Neural progenitor cell (in vitro differentiated cells): ENCODE results near the gene CEP128. TPM values are rescaled to one million over a fixed set of nuclear protein-coding genes. Genes with fewer than 3 reads are reported as not detected.

ENCODE experiments used
- DNase-seq: peaks from one replicate; pipeline ENCODE4 v3.0.0-alpha.2; 2016; ENCODE audit warnings: low spot score
- H2AFZ ChIP-seq: fragments of 200-600 bp; sonication (generic); replicated peaks from 2 replicates; pipeline ENCODE4 v1.6.1; 2016; ENCODE audit warnings: antibody characterized with exemption
- H3F3A ChIP-seq: fragments of 200-600 bp; sonication (generic); 2 replicates; pipeline ENCODE4 v1.6.1; 2016; ENCODE audit warnings: antibody characterized with exemption, low read depth
- H3K27ac ChIP-seq: fragments of 200-600 bp; sonication (generic); 2 replicates; pipeline ENCODE4 v1.5.1; 2016; ENCODE audit warnings: mild to moderate bottlenecking
- H3K27me3 ChIP-seq: fragments of 200-600 bp; sonication (generic); 2 replicates; pipeline ENCODE4 v1.6.1; 2016; ENCODE audit warnings: mild to moderate bottlenecking, moderate library complexity
- H3K36me3 ChIP-seq: fragments of 200-600 bp; sonication (generic); 2 replicates; pipeline ENCODE4 v1.5.1; 2016
- H3K4me1 ChIP-seq: fragments of 200-600 bp; sonication (generic); 2 replicates; pipeline ENCODE4 v1.6.1; 2016; ENCODE audit warnings: mixed run types
- H3K4me2 ChIP-seq: fragments of 200-600 bp; sonication (generic); 2 replicates; pipeline ENCODE4 v1.6.1; 2016
- H3K4me3 ChIP-seq: fragments of 200-600 bp; sonication (generic); 2 replicates; pipeline ENCODE4 v1.5.1; 2016
- H3K79me2 ChIP-seq: fragments of 200-600 bp; sonication (generic); 2 replicates; pipeline ENCODE4 v1.6.1; 2016; ENCODE audit warnings: low read depth
- H3K9ac ChIP-seq: fragments of 200-600 bp; sonication (generic); 2 replicates; pipeline ENCODE4 v1.6.1; 2016
- H3K9me3 ChIP-seq: fragments of 200-600 bp; sonication (generic); 2 replicates; pipeline ENCODE4 v1.5.1; 2016; ENCODE audit warnings: low read depth
- H4K20me1 ChIP-seq: fragments of 200-600 bp; sonication (generic); 2 replicates; pipeline ENCODE4 v1.6.1; 2016; ENCODE audit warnings: low read depth
- H3K27ac Mint-ChIP-seq: 3 replicates; pipeline ENCODE4 v1.8.0; 2021; ENCODE audit warnings: mixed read lengths
- H3K27me3 Mint-ChIP-seq: 2 replicates; pipeline ENCODE4 v1.8.0; 2022; ENCODE audit warnings: low read depth, mild to moderate bottlenecking, inconsistent platforms, moderate library complexity, mixed read lengths; ENCODE audit not compliant: insufficient read depth
- H3K36me3 Mint-ChIP-seq: 3 replicates; pipeline ENCODE4 v1.8.0; 2021; ENCODE audit warnings: mixed read lengths
- H3K4me1 Mint-ChIP-seq: 3 replicates; pipeline ENCODE4 v1.8.0; 2021; ENCODE audit warnings: mixed read lengths
- H3K4me3 Mint-ChIP-seq: 3 replicates; pipeline ENCODE4 v1.8.0; 2021; ENCODE audit warnings: mild to moderate bottlenecking, moderate library complexity, mixed read lengths
- H3K9me3 Mint-ChIP-seq: 3 replicates; pipeline ENCODE4 v1.8.0; 2020; ENCODE audit warnings: mixed read lengths
- EZH2 ChIP-seq: fragments of 200-600 bp; sonication (generic); IDR thresholded peaks from 2 replicates; pipeline ENCODE4 v1.6.1; 2017; ENCODE audit warnings: antibody characterized with exemption, mild to moderate bottlenecking, moderate library complexity
- EZH2phosphoT487 ChIP-seq: fragments of 200-600 bp; sonication (generic); IDR thresholded peaks from 2 replicates; pipeline ENCODE4 v1.6.1; 2017; ENCODE audit warnings: antibody characterized with exemption
- total RNA-seq: library from RNA; depleted of rRNA; stranded (reverse); fragments of >200 nt; gene quantifications from 2 replicates; pipeline ENCODE4 v1.2.3, GENCODE V29; 2015; ENCODE audit warnings: low replicate concordance
- TF ChIP-seq, protein P1 (sequence below): fragments of 200-600 bp; sonication (generic); IDR thresholded peaks from 2 replicates; pipeline ENCODE4 v1.5.1; 2017; ENCODE audit warnings: antibody characterized with exemption, mild to moderate bottlenecking

Gene CEP128
- total RNA-seq, 1 donor from 2014 or later: 12.1 TPM

DNA sequence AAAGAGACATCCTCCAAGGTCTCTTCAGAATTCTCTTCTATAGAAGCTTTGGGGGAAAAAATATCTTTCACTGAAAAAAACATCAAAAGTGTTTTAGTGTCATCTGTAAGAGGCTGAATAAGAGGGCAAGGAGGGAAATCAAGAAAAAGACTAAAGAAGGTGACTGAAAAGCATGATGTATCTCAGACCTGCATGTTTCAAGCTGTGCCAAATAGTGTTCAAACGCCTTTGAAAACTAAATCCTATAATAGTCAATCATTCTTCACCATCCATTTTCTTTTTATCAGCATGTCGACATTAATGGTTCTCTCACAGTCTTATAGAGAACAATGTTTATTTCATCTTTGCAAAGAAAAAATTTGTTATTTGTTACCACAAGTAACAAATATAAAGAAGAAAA lies 94.5 kb downstream of the CEP128 start:
- H3K4me3 ChIP-seq: no peak overlapping the region
- H3K4me3 Mint-ChIP-seq: no peak overlapping the region

GRCh38 chr14:80845856-80846255 lies 95.7 kb downstream of the CEP128 start:
- no peaks in the 10 kb centered on the region for H3F3A ChIP-seq
- no peaks in the 10 kb centered on the region for H3K9me3 ChIP-seq
- no peaks in the 10 kb centered on the region for H3K9me3 Mint-ChIP-seq
- H3K4me1 Mint-ChIP-seq: peaks cover 6% of the 10 kb centered on the region
- no peak for DNase-seq
- H3K4me3 ChIP-seq: no peak overlapping the region
- no peak overlapping the region for H2AFZ ChIP-seq
- H3K4me3 Mint-ChIP-seq: no peak overlapping the region
- H3K36me3 ChIP-seq: no peaks in the 10 kb centered on the region
- H3K27me3 Mint-ChIP-seq: no peaks in the 10 kb centered on the region
- H3K27me3 ChIP-seq: no peaks in the 10 kb centered on the region
- H3K27ac ChIP-seq: no peak overlapping the region
- no peak overlapping the region for H3K9ac ChIP-seq
- H3K36me3 Mint-ChIP-seq: no peaks in the 10 kb centered on the region
- H3K79me2 ChIP-seq: no peaks in the 10 kb centered on the region
- H3K4me2 ChIP-seq: no peak overlapping the region
- H3K4me1 ChIP-seq: peaks cover 3% of the 10 kb centered on the region
- H3K27ac Mint-ChIP-seq: no peak overlapping the region
- no peaks in the 10 kb centered on the region for H4K20me1 ChIP-seq
- TF ChIP-seq EZH2 (no peak), EZH2phosphoT487 (no peak)
- TF ChIP-seq, protein P1, sequence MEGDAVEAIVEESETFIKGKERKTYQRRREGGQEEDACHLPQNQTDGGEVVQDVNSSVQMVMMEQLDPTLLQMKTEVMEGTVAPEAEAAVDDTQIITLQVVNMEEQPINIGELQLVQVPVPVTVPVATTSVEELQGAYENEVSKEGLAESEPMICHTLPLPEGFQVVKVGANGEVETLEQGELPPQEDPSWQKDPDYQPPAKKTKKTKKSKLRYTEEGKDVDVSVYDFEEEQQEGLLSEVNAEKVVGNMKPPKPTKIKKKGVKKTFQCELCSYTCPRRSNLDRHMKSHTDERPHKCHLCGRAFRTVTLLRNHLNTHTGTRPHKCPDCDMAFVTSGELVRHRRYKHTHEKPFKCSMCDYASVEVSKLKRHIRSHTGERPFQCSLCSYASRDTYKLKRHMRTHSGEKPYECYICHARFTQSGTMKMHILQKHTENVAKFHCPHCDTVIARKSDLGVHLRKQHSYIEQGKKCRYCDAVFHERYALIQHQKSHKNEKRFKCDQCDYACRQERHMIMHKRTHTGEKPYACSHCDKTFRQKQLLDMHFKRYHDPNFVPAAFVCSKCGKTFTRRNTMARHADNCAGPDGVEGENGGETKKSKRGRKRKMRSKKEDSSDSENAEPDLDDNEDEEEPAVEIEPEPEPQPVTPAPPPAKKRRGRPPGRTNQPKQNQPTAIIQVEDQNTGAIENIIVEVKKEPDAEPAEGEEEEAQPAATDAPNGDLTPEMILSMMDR: no peak

More for the DNA sequence above, 94.5 kb downstream of the CEP128 start:
- H3K4me2 ChIP-seq: no peak overlapping the region
- peaks cover 6% of the 10 kb centered on the region for H3K4me1 Mint-ChIP-seq
- no peaks in the 10 kb centered on the region for H3K27me3 Mint-ChIP-seq
- H3K27ac ChIP-seq: no peak overlapping the region
- H3K9me3 Mint-ChIP-seq: no peaks in the 10 kb centered on the region
- H3K4me1 ChIP-seq: peaks cover 3% of the 10 kb centered on the region
- H3K36me3 ChIP-seq: no peaks in the 10 kb centered on the region
- no peak for TF ChIP-seq EZH2phosphoT487
- TF ChIP-seq, protein P1: no peak
- TF ChIP-seq EZH2: no peak
- no peaks in the 10 kb centered on the region for H3K9me3 ChIP-seq
- no peak for DNase-seq
- no peaks in the 10 kb centered on the region for H4K20me1 ChIP-seq
- H2AFZ ChIP-seq: no peak overlapping the region
- no peak overlapping the region for H3K27ac Mint-ChIP-seq
- no peaks in the 10 kb centered on the region for H3K36me3 Mint-ChIP-seq
- no peaks in the 10 kb centered on the region for H3K79me2 ChIP-seq
- no peak overlapping the region for H3K9ac ChIP-seq
- H3K27me3 ChIP-seq: no peaks in the 10 kb centered on the region
- no peaks in the 10 kb centered on the region for H3F3A ChIP-seq

DNA sequence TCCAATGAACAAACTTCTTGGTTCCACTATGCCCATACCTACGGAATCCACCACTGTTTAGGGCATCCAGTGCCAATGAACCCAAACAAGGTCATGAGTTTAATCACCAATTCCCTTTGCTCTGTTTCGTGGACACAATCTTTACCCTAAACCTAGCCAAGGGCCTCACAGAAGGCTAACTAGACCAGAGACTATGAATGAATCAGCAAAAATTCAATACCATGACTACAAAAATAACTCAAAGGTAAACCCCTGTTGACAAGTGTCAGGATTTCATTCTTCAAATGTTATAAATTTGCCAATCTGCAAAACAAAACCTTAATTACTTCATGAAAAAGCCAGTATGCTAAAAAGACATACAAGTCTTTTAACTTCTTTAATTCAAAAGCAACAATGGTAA lies 96.7 kb downstream of the CEP128 start:
- H3K27me3 ChIP-seq: no peaks in the 10 kb centered on the region
- no peak overlapping the region for H3K4me2 ChIP-seq
- no peaks in the 10 kb centered on the region for H3K79me2 ChIP-seq
- no peaks in the 10 kb centered on the region for H3K27me3 Mint-ChIP-seq
- H3K27ac Mint-ChIP-seq: no peak overlapping the region
- peaks cover 6% of the 10 kb centered on the region for H3K4me1 Mint-ChIP-seq
- no peaks in the 10 kb centered on the region for H3K9me3 Mint-ChIP-seq
- no peak overlapping the region for H3K9ac ChIP-seq
- no peak overlapping the region for H3K4me3 ChIP-seq
- H3K36me3 Mint-ChIP-seq: no peaks in the 10 kb centered on the region
- no peaks in the 10 kb centered on the region for H3K9me3 ChIP-seq
- no peak overlapping the region for H3K4me3 Mint-ChIP-seq
- H3K4me1 ChIP-seq: peaks cover 3% of the 10 kb centered on the region
- H3K36me3 ChIP-seq: no peaks in the 10 kb centered on the region
- H4K20me1 ChIP-seq: no peaks in the 10 kb centered on the region
- no peaks in the 10 kb centered on the region for H3F3A ChIP-seq
- no peak overlapping the region for H3K27ac ChIP-seq
- no peak overlapping the region for H2AFZ ChIP-seq
- TF ChIP-seq EZH2phosphoT487: no peak
- TF ChIP-seq EZH2: no peak
- TF ChIP-seq, protein P1: no peak
- no peak for DNase-seq
